Heart left ventricle (tissue), 16 donors: ENCODE measurements around the gene GREM1. TPM values are rescaled to one million over a fixed set of nuclear protein-coding genes. Genes with fewer than 3 reads are reported as not detected.

Source experiments
- ATAC-seq, 4 donors: fragments of 200-7000 bp; cut with Tn5 transposase; one replicate each; pipeline ENCODE4 v1.9.1; 2020 to 2022; ENCODE audit warnings: moderate library complexity in 4 of 4, mild to moderate bottlenecking in 3 of 4, moderate number of reproducible peaks in 1 of 4
- DNase-seq, 5 donors: peaks; one replicate each; pipeline ENCODE4 v3.0.0-alpha.2; 2020
- H3K27ac ChIP-seq, 12 donors: fragments of 200-600 bp; sonication (generic) in 4 of 12; one replicate each; pipeline versions ENCODE4 v1.5.0 to v1.8.0; 2016 to 2022; ENCODE audit warnings: mild to moderate bottlenecking in 2 of 12
- H3K27me3 ChIP-seq, 9 donors: fragments of 200-600 bp; sonication (generic) in 2 of 9; one replicate each; pipeline versions ENCODE4 v1.5.1 to v1.8.0; 2016 to 2022; ENCODE audit warnings: mild to moderate bottlenecking in 3 of 9
- H3K36me3 ChIP-seq, 9 donors: fragments of 200-600 bp; sonication (generic) in 2 of 9; one replicate each; pipeline versions ENCODE4 v1.5.0 to v1.8.0; 2018 to 2022; ENCODE audit warnings: mild to moderate bottlenecking in 2 of 9
- H3K4me1 ChIP-seq, 12 donors: fragments of 200-600 bp; sonication (generic) in 4 of 12; one replicate each; pipeline versions ENCODE4 v1.5.0 to v1.8.0; 2016 to 2022; ENCODE audit warnings: mild to moderate bottlenecking in 3 of 12
- H3K4me3 ChIP-seq, 12 donors: fragments of 200-600 bp; sonication (generic) in 4 of 12; one replicate each; pipeline versions ENCODE4 v1.5.0 to v1.8.0; 2017 to 2022; ENCODE audit warnings: mild to moderate bottlenecking in 9 of 12, moderate library complexity in 4 of 12
- H3K9me3 ChIP-seq, 12 donors: fragments of 200-600 bp; sonication (generic) in 4 of 12; one replicate each; pipeline versions ENCODE4 v1.5.0 to v1.8.0; 2016 to 2022; ENCODE audit warnings: mild to moderate bottlenecking in 1 of 12
- POLR2A ChIP-seq, 2 donors: fragments of 450-650 bp; IDR thresholded peaks; one replicate each; pipeline ENCODE4 v1.6.1; 2017; ENCODE audit warnings: antibody characterized with exemption in 2 of 2, mild to moderate bottlenecking in 2 of 2, moderate library complexity in 2 of 2
- WGBS, 4 donors: extraction: QIAGEN DNeasy Blood & Tissue Kit in 2 of 4; methylation state at CpG; one replicate each; pipeline versions ENCODE4 v1.1.5 to v1.1.7; 2013 to 2018; 5-methylcytosine and 5-hydroxymethylcytosine counted together
- intact Hi-C, 10 donors: fragments of 100-400 bp; cut with DNase I; formaldehyde crosslinking; loops; one replicate each; pipeline versions ENCODE4 v1.11.1 to v1.14.2; 2022
- polyA plus RNA-seq, 2 donors: library from polyadenylated mRNA; stranded (reverse); fragments of 200-250 nt; gene quantifications; one replicate each; pipeline ENCODE4 v1.2.3, GENCODE V29; 2013
- total RNA-seq, 9 donors: library from RNA; depleted of rRNA in 2 of 9; stranded (reverse); fragments of >200 nt in 2 of 9; fragmentation: NEBNext Ultra II Directional in 3 of 9; extraction: Animal tissue kit (Norgen Biotek cat#: 25700) in 3 of 9; gene quantifications; one replicate each; pipeline versions ENCODE4 v1.1.0 to v1.2.4, GENCODE V29; 2016 to 2023
- TF ChIP-seq, protein P1 (sequence below), 12 donors: fragments of 200-600 bp; sonication (generic) in 4 of 12; IDR thresholded peaks; one replicate each; pipeline versions ENCODE4 v1.5.0 to v1.8.0; 2018 to 2022; ENCODE audit warnings: antibody characterized with exemption in 12 of 12, mild to moderate bottlenecking in 5 of 12
- donor health status: ischemic (EF 13 %, LVEDD 7.1; RV severe dilation, severe dysfunction).
- donor health status: healthy with polysubstance abuse.
- donor health status: DM: no; HTN: yes; CAD: no.
- donor health status: DM: no; HTN: no; CAD: no.
- donor health status: ischemic (EF 25% LVEDD 6.9; RV normal size, moderate dysfunction).
- donor health status: ischemic (EF 25% LVEDD 5.7; RV mildly dilated, moderate dysfunction).
- donor health status: healthy.
- donor health status: DM: yes; HTN: yes; CAD: no.
- donor health status: ischemic (EF 35%, LVEDD 5.7; RV mildly dilated, moderate dysfunction).
- donor health status: nonischemic (EF 11% LVEDD 7.7; RV severe dilation, severe dysfunction).
- donor health status: DM: yes; HTN: yes; CAD: no.
- donor health status: PGD.
- donor health status: ischemic (EF 29% LVEDD 5.4; RV normal size, mild dysfunction).
- donor health status: nonischemic (EF 23%, LVEDD 6.1; RV moderate dilation, normal function).

The GREM1 gene
- total and polyA plus RNA-seq, 11 donors: 0.04 to 2.3 (median 0.12) TPM; not detected in 6

DNA sequence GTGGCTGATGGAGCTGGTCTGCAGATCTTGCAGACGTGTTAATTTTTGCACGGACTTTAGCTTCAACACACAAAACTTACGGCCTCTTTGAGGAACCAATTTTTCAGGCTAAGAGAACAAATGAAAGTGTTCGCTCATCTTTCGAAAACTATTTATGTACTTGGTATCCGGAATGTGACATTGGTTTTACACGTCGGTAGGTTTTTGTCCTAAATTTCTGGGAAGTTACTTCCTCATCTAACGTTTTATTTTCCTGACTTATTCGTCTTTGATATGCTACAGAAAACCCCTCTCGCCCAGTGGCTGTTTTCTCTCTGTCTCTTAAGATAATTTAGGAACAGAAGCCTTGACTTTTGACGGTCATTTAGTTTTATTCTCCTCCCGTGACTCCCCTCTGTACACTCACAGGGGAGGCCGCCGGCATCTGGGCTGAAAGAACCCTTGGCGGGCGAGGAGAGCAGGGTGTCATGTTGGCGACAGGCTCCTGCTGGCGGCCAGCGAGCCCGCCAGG is 834 bp upstream of the GREM1 start:
- DNase-seq (no peak), ATAC-seq (no peak)
- TF ChIP-seq, protein P1, sequence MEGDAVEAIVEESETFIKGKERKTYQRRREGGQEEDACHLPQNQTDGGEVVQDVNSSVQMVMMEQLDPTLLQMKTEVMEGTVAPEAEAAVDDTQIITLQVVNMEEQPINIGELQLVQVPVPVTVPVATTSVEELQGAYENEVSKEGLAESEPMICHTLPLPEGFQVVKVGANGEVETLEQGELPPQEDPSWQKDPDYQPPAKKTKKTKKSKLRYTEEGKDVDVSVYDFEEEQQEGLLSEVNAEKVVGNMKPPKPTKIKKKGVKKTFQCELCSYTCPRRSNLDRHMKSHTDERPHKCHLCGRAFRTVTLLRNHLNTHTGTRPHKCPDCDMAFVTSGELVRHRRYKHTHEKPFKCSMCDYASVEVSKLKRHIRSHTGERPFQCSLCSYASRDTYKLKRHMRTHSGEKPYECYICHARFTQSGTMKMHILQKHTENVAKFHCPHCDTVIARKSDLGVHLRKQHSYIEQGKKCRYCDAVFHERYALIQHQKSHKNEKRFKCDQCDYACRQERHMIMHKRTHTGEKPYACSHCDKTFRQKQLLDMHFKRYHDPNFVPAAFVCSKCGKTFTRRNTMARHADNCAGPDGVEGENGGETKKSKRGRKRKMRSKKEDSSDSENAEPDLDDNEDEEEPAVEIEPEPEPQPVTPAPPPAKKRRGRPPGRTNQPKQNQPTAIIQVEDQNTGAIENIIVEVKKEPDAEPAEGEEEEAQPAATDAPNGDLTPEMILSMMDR (IDR thresholded peaks at IDR 0.05): no peak
- TF ChIP-seq POLR2A (IDR thresholded peaks at IDR 0.05): no peak
- no peaks in the 10 kb centered on the region for H3K36me3 ChIP-seq
- intact Hi-C loops: loop anchor here in 1 of 10 donors (10.0 kb wide), 2 partner anchors 62 to 448 kb away; no protein-coding TSS in a partner anchor
- H3K27me3 ChIP-seq: peaks cover 29 to 93% (median 63%) of the 10 kb centered on the region in 9 donors
- peak overlapping the region in 8 of 12 donors; percentile 13 to 45 (median 22) for H3K4me3 ChIP-seq
- peaks cover 0 to 31% (median 3%) of the 10 kb centered on the region in 12 donors for H3K4me1 ChIP-seq
- 6 to 11% (median 8%) methylated on average over 21 of the region's 21 CpGs for WGBS, 4 donors
- H3K27ac ChIP-seq: peak overlapping the region in 1 of 12 donors; percentile 5
- no peaks in the 10 kb centered on the region for H3K9me3 ChIP-seq

DNA sequence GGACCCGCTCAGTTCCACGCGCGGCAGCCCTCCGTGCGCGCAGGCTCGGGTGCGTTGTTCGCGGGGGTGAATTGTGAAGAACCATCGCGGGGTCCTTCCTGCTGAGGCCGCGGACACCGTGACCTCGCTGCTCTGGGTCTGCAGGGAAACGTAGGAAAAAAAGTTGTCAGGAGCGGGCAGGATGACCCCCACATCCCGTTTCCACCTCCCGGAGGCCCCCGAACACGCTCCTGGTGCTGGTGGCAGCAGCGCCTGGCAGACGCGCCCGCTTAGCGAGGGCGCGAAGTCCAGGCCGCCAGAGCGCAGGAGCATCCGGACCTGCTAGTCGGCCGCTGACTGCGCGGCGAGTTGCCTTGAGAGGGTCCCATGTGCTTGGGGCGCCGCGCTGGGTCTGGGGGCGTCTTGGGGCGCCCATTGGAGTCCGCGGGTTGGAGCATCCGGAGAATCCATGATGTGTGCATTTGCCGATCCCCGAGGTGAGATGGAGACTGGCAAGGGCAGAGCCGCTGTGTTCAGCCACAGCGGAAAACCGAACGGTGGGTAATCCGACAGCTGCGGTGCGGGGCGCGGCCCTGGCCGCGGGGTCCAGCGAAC is 520 bp downstream of the GREM1 start:
- no peaks in the 10 kb centered on the region for H3K9me3 ChIP-seq
- WGBS, 4 donors: 0 to 4% (median 2%) methylated on average over 18 to 60 of the region's 60 CpGs
- H3K27ac ChIP-seq: peak overlapping the region in 1 of 12 donors; percentile 12
- H3K4me1 ChIP-seq: peaks cover 0 to 31% (median 3%) of the 10 kb centered on the region in 12 donors
- DNase-seq (peak in 1 of 5 donors; percentile 55), ATAC-seq (no peak)
- intact Hi-C loops: loop anchor here in 1 of 10 donors (10.0 kb wide), 2 partner anchors 64 to 446 kb away; no protein-coding TSS in a partner anchor
- TF ChIP-seq, protein P1 (IDR thresholded peaks at IDR 0.05): no peak
- no peak for TF ChIP-seq POLR2A (IDR thresholded peaks at IDR 0.05)
- no peaks in the 10 kb centered on the region for H3K36me3 ChIP-seq
- peaks cover 29 to 91% (median 63%) of the 10 kb centered on the region in 9 donors for H3K27me3 ChIP-seq
- H3K4me3 ChIP-seq: peak overlapping the region in 8 of 12 donors; percentile 19 to 45 (median 32)

DNA sequence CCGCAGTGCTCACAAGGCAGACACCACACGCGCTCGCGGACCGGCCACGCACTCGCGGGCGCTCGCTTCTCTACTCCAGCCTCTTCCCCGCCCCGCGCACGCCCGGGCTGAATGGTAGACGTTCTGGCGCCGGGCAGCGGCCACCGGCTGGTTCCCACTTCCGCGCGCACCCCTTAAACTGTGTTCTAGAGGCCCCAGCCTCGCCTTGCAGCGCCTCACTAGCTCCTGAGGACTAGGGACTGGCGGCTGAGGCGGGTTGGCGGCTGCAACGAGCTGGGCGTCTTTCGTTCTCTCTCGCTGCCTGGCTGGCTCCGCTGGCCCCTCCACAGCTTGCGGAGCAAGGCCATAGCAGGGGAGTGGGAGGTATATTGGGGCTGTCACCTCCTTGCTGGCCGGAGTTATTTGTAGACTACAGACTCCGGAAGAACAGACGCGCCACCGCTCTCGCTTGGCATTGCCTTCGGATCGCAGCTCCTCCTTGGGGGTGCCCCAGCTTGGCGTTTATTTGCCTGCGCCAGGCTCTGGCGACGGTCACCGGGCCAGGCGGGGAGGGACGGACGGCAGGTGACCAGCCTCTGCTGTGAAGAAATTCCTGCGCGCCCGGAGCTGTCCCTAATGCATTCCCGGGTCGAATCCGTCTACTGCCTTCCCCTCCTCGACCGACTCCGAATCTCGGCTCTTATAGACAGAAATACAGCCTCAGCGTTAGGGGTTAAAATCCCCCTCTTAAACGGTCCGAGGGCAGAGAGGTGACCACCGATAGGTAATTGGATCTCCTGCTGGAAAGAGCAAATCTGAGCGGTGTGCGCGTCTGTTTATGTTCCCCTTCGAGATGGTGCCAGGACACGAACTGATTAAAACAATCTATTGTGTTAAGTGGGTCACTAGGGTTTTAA is 1.3 kb downstream of the GREM1 start:
- intact Hi-C loops: loop anchor here in 1 of 10 donors (10.0 kb wide), 2 partner anchors 64 to 446 kb away; no protein-coding TSS in a partner anchor
- Histone ChIP-seq H3K27me3 (peaks cover 29 to 84% (median 58%) of the 10 kb centered on the region in 9 donors), H3K27ac (no peak overlapping the region), H3K9me3 (no peaks in the 10 kb centered on the region), H3K4me3 (peak overlapping the region in 9 of 12 donors; percentile 2 to 45 (median 32)), H3K4me1 (peaks cover 0 to 31% (median 3%) of the 10 kb centered on the region in 12 donors), H3K36me3 (no peaks in the 10 kb centered on the region)
- WGBS, 4 donors: 1 to 2% (median 1%) methylated on average over 25 to 70 of the region's 70 CpGs
- DNase-seq (peak in 1 of 5 donors; percentile 50), ATAC-seq (no peak)
- TF ChIP-seq, protein P1 (IDR thresholded peaks at IDR 0.05): no peak
- TF ChIP-seq POLR2A (IDR thresholded peaks at IDR 0.05): no peak
